NCI-H1436 (cell line): ENCODE data around the gene WNT4.
"Not testable (repeated sequence)": the region's sequence is repeated elsewhere in the genome, so short reads cannot be mapped to it uniquely, and the experiment has no call there.

ENCODE experiments used
- DNase-seq: peaks from one replicate; lab custom pipeline; 2025; lab: John Stamatoyannopoulos, UW

The WNT4 gene

DNA sequence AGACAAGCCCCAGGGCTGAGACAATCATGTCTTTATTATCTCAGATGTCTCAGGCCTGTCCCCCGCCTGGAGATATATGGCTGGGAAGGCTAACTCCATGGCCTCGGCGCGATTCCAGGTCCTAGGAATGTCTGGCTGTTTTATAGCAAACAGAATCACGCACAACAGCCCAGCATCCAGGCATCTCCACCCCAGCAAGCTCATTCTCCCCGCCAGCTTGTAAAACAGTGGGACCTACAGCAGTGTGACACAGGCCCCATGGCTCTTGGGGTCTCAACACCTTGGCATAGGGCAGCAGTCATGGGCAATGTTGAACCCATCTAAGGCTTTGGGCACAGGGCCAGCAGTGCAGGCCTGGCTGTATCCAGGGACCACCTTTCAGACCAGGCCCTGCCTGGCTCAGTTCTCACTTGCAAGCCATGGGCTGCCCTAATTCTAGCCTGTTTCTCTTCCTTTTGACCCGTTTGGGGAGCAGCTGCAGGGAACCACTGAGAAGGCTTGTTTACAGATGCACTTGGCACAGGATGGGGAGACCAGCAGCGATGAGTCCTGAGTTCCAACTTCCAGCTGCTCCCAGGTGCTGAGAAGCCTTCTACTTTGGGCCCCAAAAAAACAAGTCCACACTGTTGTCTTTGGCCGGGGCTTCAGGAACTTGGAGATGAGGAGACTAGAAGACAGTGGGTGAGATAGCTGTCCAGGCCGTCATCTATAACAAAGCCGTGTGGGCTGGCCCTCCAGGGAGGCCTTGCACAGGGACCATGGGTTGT, 34.4 kb downstream of the WNT4 start:
- DNase-seq, result no peak

DNA sequence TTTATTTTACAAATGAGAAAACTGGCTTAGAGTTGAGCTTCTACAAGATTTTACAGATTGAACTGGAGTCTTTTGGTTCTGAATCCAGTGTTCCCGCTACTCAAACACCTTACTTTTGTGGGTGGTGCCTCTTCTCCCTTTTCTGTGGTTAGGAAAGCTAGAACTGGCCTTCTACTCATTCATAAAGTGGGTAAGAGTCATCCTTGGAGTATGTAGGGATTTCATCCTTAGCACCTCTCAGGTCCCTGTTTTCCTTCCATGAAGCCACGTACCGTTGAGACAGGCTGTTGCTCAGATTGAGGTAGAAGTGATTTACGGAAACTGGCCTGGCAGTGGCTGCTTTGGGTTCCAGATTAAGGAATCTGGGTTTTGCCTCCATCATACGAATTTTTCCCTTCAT, 35.8 kb downstream of the WNT4 start:
- no peak for DNase-seq

- DNase-seq, result peak; percentile 44
Observed at GRCh38 chr1:22105611-22106207, 37.2 kb downstream of the WNT4 start.

GRCh38 chr1:22104865-22105437, 37.9 kb downstream of the WNT4 start:
- no peak for DNase-seq

- no peak for DNase-seq
Observed at GRCh38 chr1:22104094-22104493, 38.8 kb downstream of the WNT4 start.

DNA sequence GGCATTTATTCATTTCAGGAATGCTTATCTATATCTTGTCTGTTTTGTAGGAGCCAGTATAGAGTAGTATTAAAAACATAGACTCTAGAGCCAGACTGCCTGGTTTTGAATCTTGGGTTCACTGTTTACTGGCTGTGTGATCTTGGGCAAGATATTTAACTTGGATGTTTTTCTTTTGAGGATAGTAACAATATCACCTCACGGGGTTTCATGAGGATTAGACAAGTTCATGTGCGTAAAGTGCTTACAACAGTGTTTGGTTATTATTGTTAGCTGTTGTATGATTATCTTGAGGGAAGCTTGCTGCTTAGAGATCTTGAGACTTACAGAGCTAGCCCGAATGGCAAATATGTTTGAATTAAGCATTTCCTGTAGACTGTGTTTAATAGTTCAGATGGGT, 40.2 kb downstream of the WNT4 start:
- no peak for DNase-seq

DNA sequence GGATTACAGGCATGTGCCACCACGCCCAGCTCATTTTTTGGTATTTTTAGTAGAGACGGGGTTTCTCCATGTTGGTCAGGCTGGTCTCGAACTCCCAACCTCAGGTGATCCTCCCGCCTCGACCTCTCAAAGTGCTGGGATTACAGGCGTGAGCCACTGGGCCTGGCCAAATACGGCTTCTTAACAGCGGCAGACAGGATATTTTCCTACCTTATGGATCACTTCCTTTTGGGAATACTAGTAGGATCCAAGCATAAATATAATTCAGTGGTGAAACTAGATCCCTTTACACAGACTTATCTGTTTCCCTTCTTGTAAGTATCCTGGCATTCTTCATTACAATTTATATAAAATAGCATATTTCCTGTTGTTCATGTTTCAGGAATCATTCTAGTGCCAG, 40.9 kb downstream of the WNT4 start:
- DNase-seq, result no peak

DNA sequence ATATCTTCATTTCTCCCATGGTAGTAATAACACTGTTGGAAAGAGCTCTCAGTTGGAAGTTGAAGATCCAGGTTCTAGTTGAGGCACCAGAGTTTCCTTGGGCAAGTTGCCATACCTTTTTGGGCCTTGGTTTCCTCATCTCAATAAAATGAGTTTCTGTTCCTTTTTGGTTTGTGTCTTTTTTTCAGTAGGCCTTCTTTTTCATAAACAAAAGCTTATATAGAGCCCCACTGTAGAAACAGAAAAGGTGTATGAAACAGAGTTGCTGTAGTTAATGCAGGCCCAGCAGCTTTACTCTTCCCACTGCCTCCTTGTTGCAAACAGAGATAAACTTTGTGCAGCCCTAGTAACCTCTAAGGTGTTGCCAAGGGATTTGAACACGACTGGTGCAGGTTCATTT, 41.7 kb downstream of the WNT4 start:
- no peak for DNase-seq

GRCh38 chr1:22100168-22100567, 42.7 kb downstream of the WNT4 start:
- DNase-seq, result no peak

DNA sequence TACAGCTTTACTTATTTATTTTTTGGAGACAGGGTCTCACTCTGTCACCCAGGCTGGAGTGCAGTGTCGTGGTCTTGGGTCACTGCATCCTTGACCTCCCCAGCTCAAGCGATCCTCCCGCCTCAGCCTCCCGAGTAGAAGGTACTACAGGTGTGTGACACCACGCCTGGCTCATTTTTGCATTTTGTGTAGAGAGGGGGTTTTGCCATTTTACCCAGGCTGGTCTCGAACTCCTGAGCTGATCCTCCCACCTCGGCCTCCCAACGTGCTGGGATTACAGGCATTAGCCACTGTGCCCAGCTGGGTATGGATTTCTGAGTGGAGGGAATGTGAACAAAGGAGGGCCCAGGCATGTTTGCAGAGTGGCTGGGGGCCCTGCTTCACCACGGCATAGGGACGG, 44.1 kb downstream of the WNT4 start:
- no peak for DNase-seq

- DNase-seq, result no peak
Observed at GRCh38 chr1:22096463-22096862, 46.4 kb downstream of the WNT4 start.

DNA sequence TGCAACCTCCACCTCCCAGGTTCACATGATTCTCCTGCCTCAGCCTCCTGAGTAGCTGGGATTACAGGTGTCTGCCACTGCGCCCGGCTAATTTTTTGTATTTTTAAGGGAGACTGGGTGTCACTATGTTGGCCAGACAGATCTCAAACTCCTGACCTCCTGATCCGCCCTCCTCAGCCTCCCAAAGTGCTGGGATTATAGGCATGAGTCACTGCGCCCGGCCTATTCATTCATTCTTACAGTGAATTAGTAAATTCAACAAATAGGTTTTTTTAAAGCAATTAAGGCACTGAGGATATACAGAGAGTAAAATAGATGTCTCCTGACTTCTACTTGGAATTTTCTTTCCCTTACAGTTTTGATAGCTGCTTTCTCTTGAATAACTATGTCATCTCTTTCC, 46.9 kb downstream of the WNT4 start:
- DNase-seq, result no peak

DNA sequence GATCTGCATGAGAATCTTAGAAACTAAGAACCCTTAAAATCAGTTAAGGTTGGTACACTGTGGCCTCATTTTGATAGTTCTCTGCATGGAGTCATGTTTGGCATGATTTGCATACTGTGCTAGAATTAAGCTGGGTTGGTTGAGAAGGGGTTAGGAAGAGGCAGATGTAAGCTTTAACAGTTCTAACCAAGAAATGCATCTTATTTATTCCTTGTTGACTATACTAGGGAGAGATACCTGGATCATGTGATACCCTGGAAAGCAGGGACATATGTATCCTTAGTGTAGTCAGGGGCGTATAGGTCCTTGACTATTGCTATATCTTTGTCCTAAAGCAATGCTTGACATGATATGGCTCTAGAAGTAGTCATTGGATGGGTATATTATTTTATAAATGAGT, 49.4 kb downstream of the WNT4 start:
- DNase-seq, result no peak

DNA sequence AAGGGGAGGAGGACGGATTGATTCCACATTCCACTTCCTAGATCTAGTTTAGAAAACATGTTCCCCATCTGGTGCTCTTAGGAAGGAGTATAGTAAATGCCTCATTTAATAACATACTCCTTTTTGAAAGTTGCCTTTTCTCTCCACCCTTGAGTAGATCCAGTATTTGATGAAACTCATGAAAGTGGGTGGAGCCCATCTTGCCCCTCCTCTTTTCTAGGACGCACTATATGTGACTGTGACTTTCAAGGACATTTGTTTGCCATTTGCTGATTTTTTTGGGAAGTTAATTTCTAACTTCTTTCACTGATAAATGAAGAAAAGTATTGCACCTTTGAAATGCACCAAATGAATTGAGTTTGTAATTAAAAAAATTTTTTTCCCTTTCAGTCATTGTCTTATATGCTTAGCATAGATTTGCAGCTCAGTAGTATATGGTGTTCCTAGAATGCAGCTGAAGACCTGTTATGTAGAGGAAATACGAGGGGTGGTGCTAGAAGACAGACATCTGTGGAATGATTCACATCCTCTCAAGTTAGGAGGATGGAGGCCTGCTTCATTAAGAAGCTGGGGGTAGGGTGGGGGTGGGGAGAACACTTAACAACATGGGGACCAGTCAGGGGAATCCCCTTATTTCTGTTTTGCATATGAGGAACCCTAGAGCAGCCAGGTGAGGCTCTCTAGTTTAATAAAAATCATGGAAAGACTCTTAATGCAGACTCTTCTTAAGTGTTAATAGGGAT, 50.7 kb downstream of the WNT4 start:
- DNase-seq, result not testable (repeated sequence)

DNA sequence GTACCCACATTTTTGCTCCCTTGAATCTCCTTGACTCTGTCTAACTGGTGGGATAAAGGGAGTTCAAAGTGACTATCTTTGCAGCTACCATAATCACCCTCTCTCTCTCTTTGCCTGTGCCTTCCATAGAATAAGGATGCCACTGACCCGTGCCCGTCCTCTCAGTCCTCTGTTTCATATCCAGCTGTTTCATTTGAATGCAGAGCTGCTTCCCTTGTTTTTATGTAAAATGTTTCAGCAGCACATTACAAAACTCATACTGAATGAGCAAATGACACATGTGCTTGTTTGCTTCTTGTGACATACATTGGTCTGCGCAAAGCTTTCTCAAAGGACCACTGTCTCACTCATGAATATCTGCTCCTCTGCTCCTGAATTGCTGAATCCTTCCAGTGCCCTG, 52.0 kb downstream of the WNT4 start:
- DNase-seq, result no peak

DNA sequence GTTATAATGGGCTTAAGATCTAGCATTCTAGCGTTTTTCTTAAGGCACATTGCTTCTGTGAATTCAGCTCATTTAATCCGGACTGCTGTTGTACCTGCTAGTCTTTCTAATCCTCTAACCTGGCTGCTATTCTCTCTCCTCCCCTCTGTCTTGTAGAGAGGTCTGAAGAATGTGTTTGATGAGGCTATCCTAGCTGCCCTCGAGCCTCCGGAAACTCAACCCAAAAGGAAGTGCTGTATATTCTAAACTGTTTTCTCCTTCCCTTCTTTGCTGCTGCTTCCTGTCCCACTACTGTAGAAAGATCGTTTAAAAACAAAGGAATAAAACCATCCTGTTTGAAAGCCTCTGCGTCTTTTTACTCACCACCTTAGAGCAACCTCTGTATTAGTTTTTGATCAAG, 53.1 kb downstream of the WNT4 start:
- no peak for DNase-seq

- DNase-seq, result no peak
Observed at GRCh38 chr1:22089134-22089571, 53.7 kb downstream of the WNT4 start.

DNA sequence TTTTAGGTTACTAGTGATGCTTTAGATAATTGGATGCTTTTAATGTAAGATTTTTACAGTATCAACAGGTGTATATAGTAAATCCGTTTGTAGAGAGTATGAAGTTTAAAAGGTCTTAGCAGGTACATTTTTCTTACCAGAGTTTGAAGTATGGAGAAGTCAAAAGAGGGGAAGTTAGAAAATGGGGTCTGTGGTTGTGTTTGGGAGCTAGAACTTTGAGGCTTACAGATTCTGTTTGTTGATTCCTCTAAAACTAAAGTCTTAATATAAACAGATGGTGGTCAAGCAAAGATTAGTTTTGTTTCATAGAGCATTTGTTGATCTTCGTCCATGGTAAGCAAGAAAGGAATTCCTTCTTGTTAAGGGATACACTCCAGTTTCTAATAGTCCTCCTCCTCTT, 54.6 kb downstream of the WNT4 start:
- DNase-seq, result no peak

DNA sequence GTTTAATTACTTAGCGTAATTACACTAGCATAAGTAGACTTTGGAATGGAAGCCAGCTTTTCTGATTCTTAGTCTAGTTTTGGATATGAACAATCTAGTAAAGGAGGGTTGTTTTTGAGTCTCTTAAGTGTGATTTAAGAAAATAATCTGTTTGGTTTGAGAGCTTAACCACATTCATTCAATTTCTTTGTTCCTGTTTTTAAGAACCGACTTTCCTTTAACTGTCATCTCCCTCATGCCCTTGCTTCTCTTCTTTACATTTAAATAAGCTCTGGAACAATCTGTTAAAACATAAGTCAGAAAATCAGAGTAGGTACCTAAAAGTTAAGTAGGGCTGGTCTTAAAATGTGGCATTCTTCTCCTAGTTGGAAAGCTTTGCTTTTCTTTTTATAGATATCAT, 62.7 kb downstream of the WNT4 start:
- no peak for DNase-seq

DNA sequence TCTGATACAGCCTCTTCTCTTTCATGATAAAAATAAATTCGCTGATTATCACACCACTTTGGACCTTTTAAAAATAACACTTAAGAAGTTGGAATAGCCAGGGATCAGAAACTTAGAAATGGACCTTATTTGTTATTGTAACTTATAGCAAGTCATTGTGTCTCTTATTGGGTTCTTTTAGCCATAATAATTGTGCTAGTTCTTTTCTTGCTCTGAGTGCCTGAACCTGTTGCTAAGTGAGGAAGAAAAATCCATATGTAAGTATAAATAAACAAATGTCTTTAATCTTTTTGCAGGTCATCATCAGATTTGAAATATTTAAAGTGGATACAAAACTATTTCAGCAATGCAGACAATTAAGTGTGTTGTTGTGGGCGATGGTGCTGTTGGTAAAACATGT, 64.8 kb downstream of the WNT4 start:
- DNase-seq, result no peak

DNA sequence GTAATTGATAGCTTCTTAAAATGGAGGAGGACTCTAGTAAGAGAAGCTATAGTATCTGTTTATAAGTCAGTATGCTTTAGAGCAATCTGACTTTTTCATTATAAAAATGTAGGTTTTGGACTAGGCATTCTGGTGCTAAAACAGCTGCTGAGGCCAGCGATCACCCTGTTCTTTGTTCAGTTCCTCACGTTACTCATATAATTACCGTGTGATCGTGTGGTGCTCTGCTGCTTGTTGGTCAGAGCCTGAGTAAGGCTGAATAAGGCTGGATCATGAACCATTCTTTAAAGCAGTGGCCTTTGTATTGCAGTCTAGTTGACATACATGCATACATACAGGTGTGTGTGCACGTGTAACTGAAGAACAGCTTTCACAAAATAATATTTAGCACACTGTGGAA, 65.2 kb downstream of the WNT4 start:
- DNase-seq, result no peak

DNA sequence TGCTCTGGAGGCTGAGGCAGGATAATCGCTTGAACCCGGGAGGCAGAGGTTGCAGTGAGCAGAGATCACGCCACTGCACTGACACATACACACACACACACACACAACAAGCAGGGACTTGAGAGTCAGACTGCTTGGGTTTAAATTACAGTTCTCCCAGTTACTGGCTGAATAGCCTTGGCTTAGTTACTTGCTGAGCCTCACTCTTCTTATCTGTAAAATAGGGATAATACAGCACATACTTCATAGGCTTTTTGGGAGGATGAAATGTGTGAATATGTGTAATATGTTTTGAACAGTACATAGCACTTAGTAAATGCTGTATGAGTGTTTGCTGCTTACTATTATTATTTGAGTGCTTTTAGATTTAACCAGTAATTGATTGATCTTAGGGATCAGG, 66.6 kb downstream of the WNT4 start:
- no peak for DNase-seq

DNA sequence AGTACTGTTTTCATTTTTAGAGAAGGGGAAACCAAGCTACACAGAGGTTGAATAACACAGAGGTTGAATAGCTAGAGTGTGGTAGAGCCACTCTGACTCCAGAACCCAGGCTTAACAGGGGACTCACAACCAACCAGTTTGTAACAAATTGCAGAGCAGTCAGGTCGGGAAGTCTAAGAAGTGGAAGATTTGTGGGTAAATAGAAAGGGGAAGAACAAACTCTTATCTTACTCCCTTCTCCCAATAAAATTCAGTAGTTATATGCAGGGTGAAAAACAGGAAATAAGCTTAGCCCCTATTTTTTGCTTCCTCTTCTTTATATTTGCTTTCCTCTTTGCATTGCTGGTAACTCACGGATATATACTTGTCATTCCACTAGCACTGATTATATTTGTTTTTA, 67.2 kb downstream of the WNT4 start:
- DNase-seq, result no peak
